ENCODE results near the gene CDC14B.

DNA sequence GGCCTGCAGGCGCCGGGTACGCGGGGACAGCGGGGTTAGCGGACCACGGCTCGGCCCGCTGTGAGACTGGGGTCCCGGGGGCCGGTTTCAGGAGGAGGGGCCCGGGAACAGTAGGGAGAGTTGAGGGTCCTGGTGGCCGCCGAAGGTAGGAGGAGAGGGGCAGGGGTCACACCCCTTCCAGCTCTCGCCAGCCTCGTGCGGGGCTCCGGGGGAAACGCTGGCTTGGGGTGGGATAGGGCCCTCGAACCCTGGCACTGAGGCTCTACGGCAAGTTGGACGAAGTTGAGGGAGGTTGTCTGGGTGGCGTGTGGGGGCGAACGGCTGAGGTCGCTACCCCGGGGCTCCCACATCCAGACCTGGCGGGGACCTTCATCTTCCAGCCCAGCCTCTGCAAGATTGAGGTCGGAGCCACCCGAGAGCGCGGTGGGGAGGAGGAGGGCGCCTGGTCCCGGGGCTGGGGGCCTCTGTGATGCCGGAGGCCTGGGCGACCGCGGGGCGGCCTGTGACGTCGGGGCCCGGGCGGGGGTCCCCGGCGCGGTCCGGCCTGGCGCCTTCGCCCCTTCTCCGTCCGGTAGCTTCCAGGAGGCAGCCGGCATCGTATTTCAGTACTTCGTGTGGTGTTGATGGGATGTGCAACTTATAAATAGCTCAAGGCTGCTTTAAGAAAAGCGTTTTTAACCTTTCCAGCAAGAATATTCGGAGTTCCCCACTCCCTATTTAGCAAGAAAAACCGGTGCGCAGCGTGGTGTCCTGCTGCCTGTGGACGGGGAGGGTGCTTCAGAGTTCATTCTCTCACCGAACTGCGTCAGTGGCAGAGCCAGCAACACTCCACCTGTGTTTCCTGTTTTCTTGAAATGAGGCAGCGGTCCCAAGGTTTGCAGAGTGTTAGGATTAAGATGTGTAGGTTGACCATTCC lies 168.8 kb downstream of the CDC14B start:
- TF ChIP-seq, protein P1, sequence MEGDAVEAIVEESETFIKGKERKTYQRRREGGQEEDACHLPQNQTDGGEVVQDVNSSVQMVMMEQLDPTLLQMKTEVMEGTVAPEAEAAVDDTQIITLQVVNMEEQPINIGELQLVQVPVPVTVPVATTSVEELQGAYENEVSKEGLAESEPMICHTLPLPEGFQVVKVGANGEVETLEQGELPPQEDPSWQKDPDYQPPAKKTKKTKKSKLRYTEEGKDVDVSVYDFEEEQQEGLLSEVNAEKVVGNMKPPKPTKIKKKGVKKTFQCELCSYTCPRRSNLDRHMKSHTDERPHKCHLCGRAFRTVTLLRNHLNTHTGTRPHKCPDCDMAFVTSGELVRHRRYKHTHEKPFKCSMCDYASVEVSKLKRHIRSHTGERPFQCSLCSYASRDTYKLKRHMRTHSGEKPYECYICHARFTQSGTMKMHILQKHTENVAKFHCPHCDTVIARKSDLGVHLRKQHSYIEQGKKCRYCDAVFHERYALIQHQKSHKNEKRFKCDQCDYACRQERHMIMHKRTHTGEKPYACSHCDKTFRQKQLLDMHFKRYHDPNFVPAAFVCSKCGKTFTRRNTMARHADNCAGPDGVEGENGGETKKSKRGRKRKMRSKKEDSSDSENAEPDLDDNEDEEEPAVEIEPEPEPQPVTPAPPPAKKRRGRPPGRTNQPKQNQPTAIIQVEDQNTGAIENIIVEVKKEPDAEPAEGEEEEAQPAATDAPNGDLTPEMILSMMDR (conservative IDR thresholded peaks at IDR 0.05; ENCODE audit: low read depth, low read length), result no peak
- TF ChIP-seq MAZ (IDR thresholded peaks at IDR 0.05; ENCODE audit: borderline replicate concordance, low read depth, low read length) (no peak), RCOR1 (IDR thresholded peaks at IDR 0.05; ENCODE audit: insufficient replicate concordance, low read length) (no peak), RFX5 (IDR thresholded peaks at IDR 0.05; ENCODE audit: low read depth, low read length) (no peak)
- TF ChIP-seq, protein P2, sequence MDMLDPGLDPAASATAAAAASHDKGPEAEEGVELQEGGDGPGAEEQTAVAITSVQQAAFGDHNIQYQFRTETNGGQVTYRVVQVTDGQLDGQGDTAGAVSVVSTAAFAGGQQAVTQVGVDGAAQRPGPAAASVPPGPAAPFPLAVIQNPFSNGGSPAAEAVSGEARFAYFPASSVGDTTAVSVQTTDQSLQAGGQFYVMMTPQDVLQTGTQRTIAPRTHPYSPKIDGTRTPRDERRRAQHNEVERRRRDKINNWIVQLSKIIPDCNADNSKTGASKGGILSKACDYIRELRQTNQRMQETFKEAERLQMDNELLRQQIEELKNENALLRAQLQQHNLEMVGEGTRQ (IDR thresholded peaks at IDR 0.05; ENCODE audit: low read depth, low read length), result no peak

Data from IMR-90 (cell line).